Ishikawa (cell line): Measurements from ENCODE around the gene ATP11A.

Experiments used
- CEBPB ChIP-seq: IDR thresholded peaks from 2 replicates; pipeline ENCODE4 v1.6.1; 2012
- CREB1 ChIP-seq: IDR thresholded peaks from 2 replicates; pipeline ENCODE4 v1.6.1; 2012; ENCODE audit warnings: low read depth
- EGR1 ChIP-seq: IDR thresholded peaks from 2 replicates; pipeline ENCODE4 v1.6.1; 2012
- EP300 ChIP-seq: IDR thresholded peaks from 2 replicates; pipeline ENCODE4 v1.6.1; 2012; ENCODE audit warnings: borderline replicate concordance
- FOXM1 ChIP-seq: IDR thresholded peaks from 2 replicates; pipeline ENCODE4 v1.6.1; 2012; ENCODE audit warnings: low read depth, borderline replicate concordance
- MAX ChIP-seq: IDR thresholded peaks from 2 replicates; pipeline ENCODE4 v1.6.1; 2012
- NFIC ChIP-seq: IDR thresholded peaks from 2 replicates; pipeline ENCODE4 v1.6.1; 2012
- RAD21 ChIP-seq: IDR thresholded peaks from 2 replicates; pipeline ENCODE4 v1.6.1; 2012; ENCODE audit warnings: low read depth
- REST ChIP-seq: IDR thresholded peaks from 2 replicates; pipeline ENCODE4 v1.6.1; 2012; ENCODE audit warnings: low read depth, mild to moderate bottlenecking
- TAF1 ChIP-seq: IDR thresholded peaks from 2 replicates; pipeline ENCODE4 v1.6.1; 2012; ENCODE audit warnings: low read depth, mild to moderate bottlenecking
- TCF12 ChIP-seq: IDR thresholded peaks from 2 replicates; pipeline ENCODE4 v1.6.1; 2012; ENCODE audit warnings: low read depth
- TEAD4 ChIP-seq: IDR thresholded peaks from 2 replicates; pipeline ENCODE4 v1.6.1; 2012
- YY1 ChIP-seq: IDR thresholded peaks from 2 replicates; pipeline ENCODE4 v1.6.1; 2012; ENCODE audit warnings: low read depth
- ZBTB7A ChIP-seq: IDR thresholded peaks from 2 replicates; pipeline ENCODE4 v1.6.1; 2012; ENCODE audit warnings: low read depth
- TF ChIP-seq, protein P1 (sequence below): IDR thresholded peaks from 2 replicates; pipeline ENCODE4 v1.6.1; 2012

ATP11A gene

GRCh38 chr13:112709825-112710783 is 20.3 kb downstream of the ATP11A start:
- TF ChIP-seq FOXM1 (no peak), RAD21 (no peak), TEAD4 (no peak), EP300 (no peak), CEBPB (no peak), MAX (no peak), ZBTB7A (no peak)
- TF ChIP-seq, protein P1, sequence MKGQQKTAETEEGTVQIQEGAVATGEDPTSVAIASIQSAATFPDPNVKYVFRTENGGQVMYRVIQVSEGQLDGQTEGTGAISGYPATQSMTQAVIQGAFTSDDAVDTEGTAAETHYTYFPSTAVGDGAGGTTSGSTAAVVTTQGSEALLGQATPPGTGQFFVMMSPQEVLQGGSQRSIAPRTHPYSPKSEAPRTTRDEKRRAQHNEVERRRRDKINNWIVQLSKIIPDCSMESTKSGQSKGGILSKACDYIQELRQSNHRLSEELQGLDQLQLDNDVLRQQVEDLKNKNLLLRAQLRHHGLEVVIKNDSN: no peak

DNA sequence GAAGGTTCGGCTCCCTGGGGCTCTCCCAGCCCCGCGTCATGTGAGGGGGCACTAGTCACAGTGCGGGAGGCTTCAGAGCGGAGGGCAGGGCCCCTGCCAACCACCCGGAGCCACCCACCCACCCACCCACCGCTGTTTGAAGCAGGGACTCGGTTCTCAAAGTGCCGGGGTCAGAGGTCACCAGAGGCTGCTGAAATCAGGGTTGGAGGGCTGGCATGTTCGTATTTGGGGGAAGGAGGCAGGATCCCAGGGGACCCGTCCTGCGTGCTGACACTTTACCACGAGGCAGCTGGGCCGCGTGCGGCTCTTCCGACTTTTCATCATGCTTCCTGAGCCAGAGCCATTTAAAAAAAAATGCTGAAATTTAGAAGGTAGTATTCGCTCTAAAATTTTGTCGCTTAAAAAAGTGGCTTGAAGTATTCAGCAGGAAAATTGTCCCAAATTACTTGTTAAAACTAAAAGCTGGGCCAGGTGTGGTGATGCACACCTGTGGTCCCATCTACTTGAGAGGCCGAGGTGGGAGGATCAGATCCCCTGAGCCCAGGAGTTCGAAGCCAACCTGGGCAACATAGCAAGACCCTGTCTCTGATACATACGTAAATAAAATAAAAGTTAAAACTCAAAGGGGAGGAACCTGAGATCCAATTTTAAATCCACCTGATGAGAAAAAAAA is 21.2 kb downstream of the ATP11A start:
- TF ChIP-seq ZBTB7A: no peak
- no peak for TF ChIP-seq YY1
- TF ChIP-seq RAD21: no peak
- TF ChIP-seq CEBPB: no peak
- no peak for TF ChIP-seq TEAD4
- no peak for TF ChIP-seq EP300
- no peak for TF ChIP-seq EGR1
- TF ChIP-seq MAX: no peak
- no peak for TF ChIP-seq FOXM1
- TF ChIP-seq, protein P1: no peak
- no peak for TF ChIP-seq CREB1

DNA sequence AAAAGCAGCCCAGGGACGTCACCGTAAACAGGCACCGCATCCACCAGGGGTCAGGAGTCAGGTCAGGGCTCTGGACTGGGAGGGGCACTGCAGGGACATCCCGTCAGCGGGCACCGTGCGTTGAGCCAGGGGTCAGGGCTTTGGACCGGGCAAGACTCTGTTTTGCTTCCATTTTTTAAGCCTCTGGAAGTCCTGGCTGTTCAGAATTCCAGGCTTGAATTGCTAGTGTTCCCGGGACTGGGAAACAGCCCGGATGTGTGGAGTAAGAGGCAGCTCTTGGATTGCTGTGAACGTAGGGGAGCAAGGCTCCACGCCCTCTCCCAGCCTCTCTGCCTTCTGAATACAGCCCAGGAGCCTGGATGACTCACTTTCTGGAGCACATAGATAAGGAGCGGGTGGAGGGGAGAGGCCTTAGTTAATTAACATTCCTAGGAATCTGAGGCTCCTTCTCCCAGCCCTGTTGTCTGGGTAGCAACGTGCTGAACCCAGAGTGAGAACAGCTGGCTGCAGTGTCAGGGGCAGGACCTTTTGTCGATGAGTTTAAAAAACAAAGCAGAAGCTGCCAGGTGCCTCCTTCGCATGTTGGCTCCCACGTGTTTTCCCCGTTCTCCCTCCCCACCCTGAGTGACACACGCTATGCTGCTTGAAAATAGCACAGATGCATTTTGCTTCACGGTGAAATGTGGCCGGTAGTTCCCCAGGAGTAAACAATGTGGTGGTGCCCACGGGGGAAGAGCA is 21.9 kb downstream of the ATP11A start:
- TF ChIP-seq CREB1 (no peak), TEAD4 (peak; percentile 78), MAX (peak; percentile 85), TAF1 (no peak), EP300 (no peak; the same call in 1 of the 2 replicates), REST (no peak), ZBTB7A (no peak), NFIC (no peak), RAD21 (no peak), TCF12 (no peak), EGR1 (peak; percentile 48), FOXM1 (no peak), YY1 (no peak)
- TF ChIP-seq, protein P1: 0 out of 2 replicates have a peak, but pooled peaks have one; percentile 2

GRCh38 chr13:112712451-112713207 is 22.8 kb downstream of the ATP11A start:
- TF ChIP-seq TEAD4 (no peak), EGR1 (no peak), MAX (no peak), YY1 (no peak), ZBTB7A (no peak), EP300 (no peak), RAD21 (no peak), CEBPB (no peak), REST (no peak)
- TF ChIP-seq, protein P1: no peak
